HEK293 (cell line): Measurements from ENCODE around the gene SLC2A4.

Experiments
- CTCF ChIA-PET: fragments of 350-600 bp; formaldehyde crosslinking; extraction: SDS; loops from one replicate; lab custom pipeline; 2021; ENCODE audit warnings: antibody characterized with exemption; lab: Yijun Ruan, JAX
- POLR2A ChIA-PET: fragments of 300-600 bp; formaldehyde crosslinking; extraction: SDS; loops from one replicate; lab custom pipeline; 2020; ENCODE audit warnings: antibody characterized with exemption, inconsistent platforms; lab: Yijun Ruan, JAX
- H3K27ac ChIP-seq: fragments of 200-500 bp; sonication (Bioruptor generic); 2 replicates; pipeline ENCODE4 v1.5.1; 2014; ENCODE audit warnings: low read depth, low read length, control low read depth, inconsistent platforms; ENCODE audit errors: extremely low read depth
- H3K36me3 ChIP-seq, 2 experiments: fragments of 200-500 bp in 1 of 2; sonication (Bioruptor generic) in 1 of 2; 1 replicate in 1 of 2; 2 replicates in 1 of 2; pipeline ENCODE4 v1.5.1; 2014 to 2017; ENCODE audit warnings: inconsistent platforms in 2 of 2, low read length in 2 of 2; ENCODE audit not compliant: control insufficient read depth in 2 of 2, insufficient read depth in 1 of 2
- H3K4me1 ChIP-seq: fragments of 200-500 bp; sonication (Bioruptor generic); 2 replicates; pipeline ENCODE4 v1.5.1; 2014; ENCODE audit warnings: mild to moderate bottlenecking, low read length, inconsistent platforms; ENCODE audit not compliant: control insufficient read depth, insufficient read depth
- H3K4me3 ChIP-seq: 2 replicates; pipeline ENCODE4 v1.5.1; 2011; ENCODE audit warnings: low read depth, mild to moderate bottlenecking, control low read depth, low read length, moderate library complexity
- H3K9me3 ChIP-seq: fragments of 200-500 bp; sonication (Bioruptor generic); 2 replicates; pipeline ENCODE4 v1.5.1; 2014; ENCODE audit warnings: low read depth, low read length, inconsistent platforms; ENCODE audit not compliant: control insufficient read depth, insufficient read depth
- HOXC10 ChIP-seq: sonication (generic); formaldehyde crosslinking; IDR thresholded peaks from 2 replicates; pipeline ENCODE4 v1.8.1; 2023; ENCODE audit warnings: mild to moderate bottlenecking, missing genetic modification reagents
- KLF16 ChIP-seq: fragments of 450-650 bp; formaldehyde crosslinking; IDR thresholded peaks from 2 replicates; pipeline ENCODE4 v1.5.1; 2017; ENCODE audit warnings: missing biosample characterization, missing genetic modification characterization
- SP7 ChIP-seq: fragments of 450-650 bp; formaldehyde crosslinking; IDR thresholded peaks from 2 replicates; pipeline ENCODE4 v1.5.1; 2016; ENCODE audit warnings: missing biosample characterization, missing genetic modification characterization
- TCF7L2 ChIP-seq: IDR thresholded peaks from 2 replicates; pipeline ENCODE4 v1.6.1; 2011; ENCODE audit warnings: low read depth, mild to moderate bottlenecking, inconsistent platforms, low read length, moderate library complexity, borderline replicate concordance
- TRIM28 ChIP-seq: IDR thresholded peaks from 2 replicates; pipeline ENCODE4 v1.6.1; 2011; ENCODE audit warnings: low read length, control low read depth, borderline replicate concordance
- ZNF221 ChIP-seq: fragments of 450-650 bp; formaldehyde crosslinking; IDR thresholded peaks from 2 replicates; pipeline ENCODE4 v1.5.1; 2017; ENCODE audit warnings: missing biosample characterization, missing genetic modification characterization, borderline replicate concordance
- ZNF24 ChIP-seq: fragments of 450-650 bp; formaldehyde crosslinking; IDR thresholded peaks from 2 replicates; pipeline ENCODE4 v1.5.1; 2016; ENCODE audit warnings: missing biosample characterization, missing genetic modification characterization
- ZNF324 ChIP-seq: fragments of 450-650 bp; formaldehyde crosslinking; IDR thresholded peaks from 2 replicates; pipeline ENCODE4 v1.5.1; 2016; ENCODE audit warnings: missing biosample characterization, missing genetic modification characterization
- ZNF600 ChIP-seq: fragments of 450-650 bp; formaldehyde crosslinking; IDR thresholded peaks from 2 replicates; pipeline ENCODE4 v1.5.1; 2016; ENCODE audit warnings: missing biosample characterization, missing genetic modification characterization
- TF ChIP-seq, protein P1 (sequence below): fragments of 450-650 bp; formaldehyde crosslinking; IDR thresholded peaks from 2 replicates; pipeline ENCODE4 v1.5.1; 2017; ENCODE audit warnings: missing biosample characterization, missing genetic modification characterization
- TF ChIP-seq, protein P2 (sequence below): fragments of 450-650 bp; IDR thresholded peaks from 2 replicates; pipeline ENCODE4 v1.5.1; 2018; ENCODE audit warnings: missing biosample characterization, missing genetic modification characterization
- TF ChIP-seq, protein P3 (sequence below): fragments of 450-650 bp; formaldehyde crosslinking; IDR thresholded peaks from 2 replicates; pipeline ENCODE4 v1.5.1; 2017; ENCODE audit warnings: missing biosample characterization, missing genetic modification characterization
- TF ChIP-seq, protein P4 (sequence below): fragments of 450-650 bp; formaldehyde crosslinking; IDR thresholded peaks from 2 replicates; pipeline ENCODE4 v1.5.1; 2016; ENCODE audit warnings: missing biosample characterization, missing genetic modification characterization
- TF ChIP-seq, protein P5 (sequence below): fragments of 450-650 bp; formaldehyde crosslinking; optimal IDR thresholded peaks from 2 replicates; pipeline ENCODE3; 2016; ENCODE audit warnings: missing biosample characterization, mild to moderate bottlenecking, missing genetic modification characterization
- TF ChIP-seq, protein P6 (sequence below): fragments of 450-650 bp; formaldehyde crosslinking; IDR thresholded peaks from 2 replicates; pipeline ENCODE4 v1.5.1; 2016; ENCODE audit warnings: missing biosample characterization, missing genetic modification characterization
- TF ChIP-seq, protein P7 (sequence below): fragments of 450-650 bp; formaldehyde crosslinking; conservative IDR thresholded peaks from 2 replicates; pipeline ENCODE4 v1.5.1; 2016; ENCODE audit warnings: low read depth, missing biosample characterization, missing genetic modification characterization

SLC2A4 gene

DNA sequence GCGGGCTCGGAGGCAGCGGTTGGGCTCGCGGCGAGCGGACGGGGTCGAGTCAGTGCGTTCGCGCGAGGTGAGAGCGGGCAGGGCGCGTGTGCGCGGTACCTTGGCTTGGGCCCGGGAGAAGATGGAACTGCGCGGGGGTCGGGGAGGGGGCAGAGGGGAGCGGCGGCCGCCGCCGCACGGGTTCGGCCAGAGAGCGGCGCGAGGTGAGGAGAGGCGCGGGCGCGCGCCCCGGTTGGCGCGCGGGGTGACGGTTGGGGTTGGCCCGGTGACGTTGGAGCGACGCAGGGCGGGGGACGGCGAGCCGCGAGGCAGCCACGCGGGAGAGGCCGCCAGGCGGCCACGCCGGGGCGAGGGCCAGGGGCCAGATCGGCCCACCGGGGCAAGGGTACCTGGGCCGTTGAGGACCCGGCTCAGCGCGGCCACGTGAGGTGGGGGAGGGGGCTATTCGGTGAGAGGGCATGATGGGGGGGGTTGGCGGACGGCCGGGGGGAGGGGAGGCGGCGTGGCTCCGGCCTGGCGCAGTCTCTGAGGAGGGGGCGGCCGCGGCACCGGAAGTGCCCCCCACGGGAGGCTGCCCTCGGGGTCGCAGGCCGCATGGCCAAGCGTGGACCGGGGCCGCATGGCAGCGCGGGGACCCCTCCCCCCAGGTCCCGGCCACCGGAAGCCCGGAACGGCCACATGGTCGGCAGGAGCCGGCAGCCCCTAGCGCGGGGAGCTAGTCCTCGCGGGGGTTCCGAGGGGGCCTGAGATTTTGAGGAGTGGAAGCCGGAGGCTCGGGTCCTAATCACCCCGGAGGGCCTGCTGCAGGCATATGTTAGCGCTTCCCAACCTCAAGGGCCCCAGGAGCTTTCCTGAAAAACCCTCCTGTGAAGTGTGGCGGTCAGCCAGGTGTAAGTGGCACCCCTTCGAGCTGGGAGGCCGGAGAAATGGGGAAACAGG, 26.4 kb downstream of the SLC2A4 start (continued):
- TF ChIP-seq, protein P1, sequence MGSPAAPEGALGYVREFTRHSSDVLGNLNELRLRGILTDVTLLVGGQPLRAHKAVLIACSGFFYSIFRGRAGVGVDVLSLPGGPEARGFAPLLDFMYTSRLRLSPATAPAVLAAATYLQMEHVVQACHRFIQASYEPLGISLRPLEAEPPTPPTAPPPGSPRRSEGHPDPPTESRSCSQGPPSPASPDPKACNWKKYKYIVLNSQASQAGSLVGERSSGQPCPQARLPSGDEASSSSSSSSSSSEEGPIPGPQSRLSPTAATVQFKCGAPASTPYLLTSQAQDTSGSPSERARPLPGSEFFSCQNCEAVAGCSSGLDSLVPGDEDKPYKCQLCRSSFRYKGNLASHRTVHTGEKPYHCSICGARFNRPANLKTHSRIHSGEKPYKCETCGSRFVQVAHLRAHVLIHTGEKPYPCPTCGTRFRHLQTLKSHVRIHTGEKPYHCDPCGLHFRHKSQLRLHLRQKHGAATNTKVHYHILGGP (tag by site-specific recombination) = no peak
- TF ChIP-seq ZNF221 (no peak), ZNF600 (no peak), ZNF324 (tag by site-specific recombination) (no peak), TCF7L2 (no peak)
- TF ChIP-seq, protein P2, sequence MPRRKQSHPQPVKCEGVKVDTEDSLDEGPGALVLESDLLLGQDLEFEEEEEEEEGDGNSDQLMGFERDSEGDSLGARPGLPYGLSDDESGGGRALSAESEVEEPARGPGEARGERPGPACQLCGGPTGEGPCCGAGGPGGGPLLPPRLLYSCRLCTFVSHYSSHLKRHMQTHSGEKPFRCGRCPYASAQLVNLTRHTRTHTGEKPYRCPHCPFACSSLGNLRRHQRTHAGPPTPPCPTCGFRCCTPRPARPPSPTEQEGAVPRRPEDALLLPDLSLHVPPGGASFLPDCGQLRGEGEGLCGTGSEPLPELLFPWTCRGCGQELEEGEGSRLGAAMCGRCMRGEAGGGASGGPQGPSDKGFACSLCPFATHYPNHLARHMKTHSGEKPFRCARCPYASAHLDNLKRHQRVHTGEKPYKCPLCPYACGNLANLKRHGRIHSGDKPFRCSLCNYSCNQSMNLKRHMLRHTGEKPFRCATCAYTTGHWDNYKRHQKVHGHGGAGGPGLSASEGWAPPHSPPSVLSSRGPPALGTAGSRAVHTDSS (tag by site-specific recombination) = 0 out of 2 replicates have a peak, but pooled peaks have one; percentile 11
- TF ChIP-seq, protein P3, sequence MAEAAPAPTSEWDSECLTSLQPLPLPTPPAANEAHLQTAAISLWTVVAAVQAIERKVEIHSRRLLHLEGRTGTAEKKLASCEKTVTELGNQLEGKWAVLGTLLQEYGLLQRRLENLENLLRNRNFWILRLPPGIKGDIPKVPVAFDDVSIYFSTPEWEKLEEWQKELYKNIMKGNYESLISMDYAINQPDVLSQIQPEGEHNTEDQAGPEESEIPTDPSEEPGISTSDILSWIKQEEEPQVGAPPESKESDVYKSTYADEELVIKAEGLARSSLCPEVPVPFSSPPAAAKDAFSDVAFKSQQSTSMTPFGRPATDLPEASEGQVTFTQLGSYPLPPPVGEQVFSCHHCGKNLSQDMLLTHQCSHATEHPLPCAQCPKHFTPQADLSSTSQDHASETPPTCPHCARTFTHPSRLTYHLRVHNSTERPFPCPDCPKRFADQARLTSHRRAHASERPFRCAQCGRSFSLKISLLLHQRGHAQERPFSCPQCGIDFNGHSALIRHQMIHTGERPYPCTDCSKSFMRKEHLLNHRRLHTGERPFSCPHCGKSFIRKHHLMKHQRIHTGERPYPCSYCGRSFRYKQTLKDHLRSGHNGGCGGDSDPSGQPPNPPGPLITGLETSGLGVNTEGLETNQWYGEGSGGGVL (tag by site-specific recombination) = peak; percentile 36; the same call in 1 of the 2 replicates
- TF ChIP-seq, protein P4, sequence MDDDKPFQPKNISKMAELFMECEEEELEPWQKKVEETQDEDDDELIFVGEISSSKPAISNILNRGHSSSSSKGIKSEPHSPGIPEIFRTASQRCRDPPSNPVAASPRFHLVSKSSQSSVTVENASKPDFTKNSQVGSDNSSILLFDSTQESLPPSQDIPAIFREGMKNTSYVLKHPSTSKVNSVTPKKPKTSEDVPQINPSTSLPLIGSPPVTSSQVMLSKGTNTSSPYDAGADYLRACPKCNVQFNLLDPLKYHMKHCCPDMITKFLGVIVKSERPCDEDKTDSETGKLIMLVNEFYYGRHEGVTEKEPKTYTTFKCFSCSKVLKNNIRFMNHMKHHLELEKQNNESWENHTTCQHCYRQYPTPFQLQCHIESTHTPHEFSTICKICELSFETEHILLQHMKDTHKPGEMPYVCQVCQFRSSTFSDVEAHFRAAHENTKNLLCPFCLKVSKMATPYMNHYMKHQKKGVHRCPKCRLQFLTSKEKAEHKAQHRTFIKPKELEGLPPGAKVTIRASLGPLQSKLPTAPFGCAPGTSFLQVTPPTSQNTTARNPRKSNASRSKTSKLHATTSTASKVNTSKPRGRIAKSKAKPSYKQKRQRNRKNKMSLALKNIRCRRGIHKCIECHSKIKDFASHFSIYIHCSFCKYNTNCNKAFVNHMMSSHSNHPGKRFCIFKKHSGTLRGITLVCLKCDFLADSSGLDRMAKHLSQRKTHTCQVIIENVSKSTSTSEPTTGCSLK (tag by site-specific recombination) = no peak
- TF ChIP-seq, protein P5, sequence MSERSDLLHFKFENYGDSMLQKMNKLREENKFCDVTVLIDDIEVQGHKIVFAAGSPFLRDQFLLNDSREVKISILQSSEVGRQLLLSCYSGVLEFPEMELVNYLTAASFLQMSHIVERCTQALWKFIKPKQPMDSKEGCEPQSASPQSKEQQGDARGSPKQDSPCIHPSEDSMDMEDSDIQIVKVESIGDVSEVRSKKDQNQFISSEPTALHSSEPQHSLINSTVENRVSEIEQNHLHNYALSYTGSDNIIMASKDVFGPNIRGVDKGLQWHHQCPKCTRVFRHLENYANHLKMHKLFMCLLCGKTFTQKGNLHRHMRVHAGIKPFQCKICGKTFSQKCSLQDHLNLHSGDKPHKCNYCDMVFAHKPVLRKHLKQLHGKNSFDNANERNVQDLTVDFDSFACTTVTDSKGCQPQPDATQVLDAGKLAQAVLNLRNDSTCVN (tag by site-specific recombination) = peak; percentile 79
- TF ChIP-seq, all 188 proteins: peak for 12

DNA sequence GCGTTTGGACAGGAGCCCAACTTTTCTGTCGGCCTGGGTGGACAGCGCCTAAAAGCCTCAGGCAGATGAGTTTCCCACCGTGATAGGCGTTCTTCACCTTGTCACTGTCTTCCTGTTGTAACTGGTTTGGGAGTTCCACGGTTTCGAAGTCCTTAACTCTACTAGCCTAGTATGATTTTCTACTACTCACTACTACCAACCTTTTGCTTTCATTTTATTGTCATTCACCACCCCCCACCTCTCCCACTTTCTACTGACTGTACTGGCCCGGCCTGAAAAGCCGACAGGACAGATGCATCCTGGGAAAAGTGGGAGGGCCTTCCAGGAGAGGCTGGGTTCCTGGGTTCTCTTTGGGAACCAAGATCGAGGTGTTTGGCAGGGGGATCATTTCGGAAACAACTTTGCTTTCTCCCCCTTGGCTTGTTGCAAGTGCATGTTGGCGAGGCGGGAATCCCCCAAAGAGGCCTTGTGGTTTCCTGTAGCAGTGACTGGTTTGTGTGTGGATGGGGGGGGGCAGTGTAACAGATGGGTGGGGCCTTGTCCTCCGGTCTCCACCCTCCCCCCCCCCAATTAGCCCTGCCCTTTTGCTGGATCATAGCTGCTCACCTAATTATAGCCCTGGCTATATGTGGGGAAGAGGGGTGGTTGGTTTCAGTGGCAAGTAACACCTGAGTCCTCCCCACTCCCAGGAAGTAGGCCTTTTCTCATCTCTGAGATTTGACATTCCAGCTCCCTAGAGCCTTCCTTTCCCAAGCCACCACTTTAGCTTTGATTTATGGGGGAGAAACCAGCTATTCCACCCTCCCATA, 27.3 kb downstream of the SLC2A4 start:
- POLR2A ChIA-PET = interaction anchor here (0.6 to 3.9 kb wide), 11 partner anchors 9 to 380 kb away, joined by 3 to 36 read pairs (median 4); partner anchors contain the start of genes DVL2, NEURL4, SLC16A13 and SLC2A4
- peaks cover 35 to 47% of the 10 kb centered on the region in 2 experiments for H3K36me3 ChIP-seq
- no peaks in the 10 kb centered on the region for H3K9me3 ChIP-seq
- peak overlapping the region; percentile 99 for H3K27ac ChIP-seq
- CTCF ChIA-PET = interaction anchor here (0.5 to 1.7 kb wide), 4 partner anchors 39 to 608 kb away, joined by 3 to 5 read pairs (median 4); no protein-coding TSS in a partner anchor
- H3K4me1 ChIP-seq = peaks cover 19% of the 10 kb centered on the region
- peak overlapping the region; percentile 80 for H3K4me3 ChIP-seq
- TF ChIP-seq, protein P6, sequence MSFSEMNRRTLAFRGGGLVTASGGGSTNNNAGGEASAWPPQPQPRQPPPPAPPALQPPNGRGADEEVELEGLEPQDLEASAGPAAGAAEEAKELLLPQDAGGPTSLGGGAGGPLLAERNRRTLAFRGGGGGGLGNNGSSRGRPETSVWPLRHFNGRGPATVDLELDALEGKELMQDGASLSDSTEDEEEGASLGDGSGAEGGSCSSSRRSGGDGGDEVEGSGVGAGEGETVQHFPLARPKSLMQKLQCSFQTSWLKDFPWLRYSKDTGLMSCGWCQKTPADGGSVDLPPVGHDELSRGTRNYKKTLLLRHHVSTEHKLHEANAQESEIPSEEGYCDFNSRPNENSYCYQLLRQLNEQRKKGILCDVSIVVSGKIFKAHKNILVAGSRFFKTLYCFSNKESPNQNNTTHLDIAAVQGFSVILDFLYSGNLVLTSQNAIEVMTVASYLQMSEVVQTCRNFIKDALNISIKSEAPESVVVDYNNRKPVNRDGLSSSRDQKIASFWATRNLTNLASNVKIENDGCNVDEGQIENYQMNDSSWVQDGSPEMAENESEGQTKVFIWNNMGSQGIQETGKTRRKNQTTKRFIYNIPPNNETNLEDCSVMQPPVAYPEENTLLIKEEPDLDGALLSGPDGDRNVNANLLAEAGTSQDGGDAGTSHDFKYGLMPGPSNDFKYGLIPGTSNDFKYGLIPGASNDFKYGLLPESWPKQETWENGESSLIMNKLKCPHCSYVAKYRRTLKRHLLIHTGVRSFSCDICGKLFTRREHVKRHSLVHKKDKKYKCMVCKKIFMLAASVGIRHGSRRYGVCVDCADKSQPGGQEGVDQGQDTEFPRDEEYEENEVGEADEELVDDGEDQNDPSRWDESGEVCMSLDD (tag by site-specific recombination) = no peak
- TF ChIP-seq KLF16 (tag by site-specific recombination) (no peak), ZNF24 (no peak), TRIM28 (peak; percentile 63; the same call in 1 of the 2 replicates), SP7 (peak; percentile 95), HOXC10 (CRISPR knock-in tag) (no peak)
- TF ChIP-seq, protein P7, sequence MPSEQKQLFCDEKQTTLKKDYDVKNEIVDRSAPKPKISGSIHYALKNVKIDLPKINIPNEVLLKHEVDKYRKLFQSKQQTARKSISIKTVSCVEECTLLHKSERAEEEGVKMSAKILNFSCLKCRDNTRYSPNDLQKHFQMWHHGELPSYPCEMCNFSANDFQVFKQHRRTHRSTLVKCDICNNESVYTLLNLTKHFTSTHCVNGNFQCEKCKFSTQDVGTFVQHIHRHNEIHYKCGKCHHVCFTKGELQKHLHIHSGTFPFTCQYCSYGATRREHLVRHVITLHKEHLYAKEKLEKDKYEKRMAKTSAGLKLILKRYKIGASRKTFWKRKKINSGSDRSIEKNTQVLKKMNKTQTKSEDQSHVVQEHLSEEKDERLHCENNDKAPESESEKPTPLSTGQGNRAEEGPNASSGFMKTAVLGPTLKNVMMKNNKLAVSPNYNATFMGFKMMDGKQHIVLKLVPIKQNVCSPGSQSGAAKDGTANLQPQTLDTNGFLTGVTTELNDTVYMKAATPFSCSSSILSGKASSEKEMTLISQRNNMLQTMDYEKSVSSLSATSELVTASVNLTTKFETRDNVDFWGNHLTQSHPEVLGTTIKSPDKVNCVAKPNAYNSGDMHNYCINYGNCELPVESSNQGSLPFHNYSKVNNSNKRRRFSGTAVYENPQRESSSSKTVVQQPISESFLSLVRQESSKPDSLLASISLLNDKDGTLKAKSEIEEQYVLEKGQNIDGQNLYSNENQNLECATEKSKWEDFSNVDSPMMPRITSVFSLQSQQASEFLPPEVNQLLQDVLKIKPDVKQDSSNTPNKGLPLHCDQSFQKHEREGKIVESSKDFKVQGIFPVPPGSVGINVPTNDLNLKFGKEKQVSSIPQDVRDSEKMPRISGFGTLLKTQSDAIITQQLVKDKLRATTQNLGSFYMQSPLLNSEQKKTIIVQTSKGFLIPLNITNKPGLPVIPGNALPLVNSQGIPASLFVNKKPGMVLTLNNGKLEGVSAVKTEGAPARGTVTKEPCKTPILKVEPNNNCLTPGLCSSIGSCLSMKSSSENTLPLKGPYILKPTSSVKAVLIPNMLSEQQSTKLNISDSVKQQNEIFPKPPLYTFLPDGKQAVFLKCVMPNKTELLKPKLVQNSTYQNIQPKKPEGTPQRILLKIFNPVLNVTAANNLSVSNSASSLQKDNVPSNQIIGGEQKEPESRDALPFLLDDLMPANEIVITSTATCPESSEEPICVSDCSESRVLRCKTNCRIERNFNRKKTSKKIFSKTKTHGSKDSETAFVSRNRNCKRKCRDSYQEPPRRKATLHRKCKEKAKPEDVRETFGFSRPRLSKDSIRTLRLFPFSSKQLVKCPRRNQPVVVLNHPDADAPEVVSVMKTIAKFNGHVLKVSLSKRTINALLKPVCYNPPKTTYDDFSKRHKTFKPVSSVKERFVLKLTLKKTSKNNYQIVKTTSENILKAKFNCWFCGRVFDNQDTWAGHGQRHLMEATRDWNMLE (tag by site-specific recombination) = no peak
